Heart left ventricle (tissue), 13 donors: ENCODE measurements around the gene OR1I1.

Experiments
- CTCF ChIP-seq, 12 donors: fragments of 200-600 bp; sonication (generic) in 4 of 12; IDR thresholded peaks; one replicate each; pipeline versions ENCODE4 v1.5.0 to v1.8.0; 2018 to 2022; ENCODE audit warnings: antibody characterized with exemption in 12 of 12, mild to moderate bottlenecking in 5 of 12
- POLR2A ChIP-seq, 2 donors: fragments of 450-650 bp; IDR thresholded peaks; one replicate each; pipeline ENCODE4 v1.6.1; 2017; ENCODE audit warnings: antibody characterized with exemption in 2 of 2, mild to moderate bottlenecking in 2 of 2, moderate library complexity in 2 of 2
- donor health status: ischemic (EF 13 %, LVEDD 7.1; RV severe dilation, severe dysfunction).
- donor health status: DM: no; HTN: yes; CAD: no.
- donor health status: DM: no; HTN: no; CAD: no.
- donor health status: ischemic (EF 25% LVEDD 6.9; RV normal size, moderate dysfunction).
- donor health status: ischemic (EF 25% LVEDD 5.7; RV mildly dilated, moderate dysfunction).
- donor health status: ischemic (EF 35%, LVEDD 5.7; RV mildly dilated, moderate dysfunction).
- donor health status: nonischemic (EF 11% LVEDD 7.7; RV severe dilation, severe dysfunction).
- donor health status: DM: yes; HTN: yes; CAD: no.
- donor health status: PGD.
- donor health status: ischemic (EF 29% LVEDD 5.4; RV normal size, mild dysfunction).
- donor health status: nonischemic (EF 23%, LVEDD 6.1; RV moderate dilation, normal function).

- no peak for TF ChIP-seq CTCF (IDR thresholded peaks at IDR 0.05)
- no peak for TF ChIP-seq POLR2A (IDR thresholded peaks at IDR 0.05)
Observed at GRCh38 chr19:15115762-15116615, 34.0 kb downstream of the OR1I1 start.
